Measurements from ENCODE around the gene CAMSAP1. TPM values are rescaled to one million over a fixed set of nuclear protein-coding genes. Genes with fewer than 3 reads are reported as not detected.
"Not testable (repeated sequence)": the region's sequence is repeated elsewhere in the genome, so short reads cannot be mapped to it uniquely, and the experiment has no call there.

The CAMSAP1 gene
- total RNA-seq, 4 donors from 2014 or later, result 31.2 to 85.3 (median 51.6) TPM

DNA sequence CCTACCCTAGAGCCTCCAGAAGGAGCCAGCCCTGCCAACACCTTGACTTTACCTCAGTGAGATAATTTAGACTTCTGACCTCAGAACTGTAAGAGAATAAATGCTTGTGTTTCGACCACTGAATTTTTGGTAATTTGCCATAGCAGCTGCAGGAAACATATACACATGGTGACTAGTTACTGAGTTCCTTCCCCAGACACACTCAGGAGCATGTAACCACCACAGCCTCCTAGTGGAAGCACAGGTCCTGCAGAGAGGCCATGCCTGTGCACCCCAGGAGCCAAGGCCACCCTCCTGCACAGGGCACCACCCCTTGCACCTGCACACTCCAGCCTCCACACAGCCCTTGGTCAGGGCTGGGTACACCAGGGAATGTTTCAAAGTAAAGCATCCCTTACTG is 7.6 kb upstream of the CAMSAP1 start:
- no peak overlapping the region for H3K27ac ChIP-seq
- H3K27me3 ChIP-seq, result no peaks in the 10 kb centered on the region
- H3K4me3 ChIP-seq, result no peak overlapping the region
- H3K36me3 ChIP-seq, result peaks cover 0 to 74% (median 13%) of the 10 kb centered on the region in 3 donors
- TF ChIP-seq, protein P1, sequence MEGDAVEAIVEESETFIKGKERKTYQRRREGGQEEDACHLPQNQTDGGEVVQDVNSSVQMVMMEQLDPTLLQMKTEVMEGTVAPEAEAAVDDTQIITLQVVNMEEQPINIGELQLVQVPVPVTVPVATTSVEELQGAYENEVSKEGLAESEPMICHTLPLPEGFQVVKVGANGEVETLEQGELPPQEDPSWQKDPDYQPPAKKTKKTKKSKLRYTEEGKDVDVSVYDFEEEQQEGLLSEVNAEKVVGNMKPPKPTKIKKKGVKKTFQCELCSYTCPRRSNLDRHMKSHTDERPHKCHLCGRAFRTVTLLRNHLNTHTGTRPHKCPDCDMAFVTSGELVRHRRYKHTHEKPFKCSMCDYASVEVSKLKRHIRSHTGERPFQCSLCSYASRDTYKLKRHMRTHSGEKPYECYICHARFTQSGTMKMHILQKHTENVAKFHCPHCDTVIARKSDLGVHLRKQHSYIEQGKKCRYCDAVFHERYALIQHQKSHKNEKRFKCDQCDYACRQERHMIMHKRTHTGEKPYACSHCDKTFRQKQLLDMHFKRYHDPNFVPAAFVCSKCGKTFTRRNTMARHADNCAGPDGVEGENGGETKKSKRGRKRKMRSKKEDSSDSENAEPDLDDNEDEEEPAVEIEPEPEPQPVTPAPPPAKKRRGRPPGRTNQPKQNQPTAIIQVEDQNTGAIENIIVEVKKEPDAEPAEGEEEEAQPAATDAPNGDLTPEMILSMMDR (IDR thresholded peaks at IDR 0.05), result no peak
- no peak for DNase-seq
- 100% methylated on average over 1 of the region's 1 CpG for WGBS, 2 donors
- peaks cover 0 to 68% (median 35%) of the 10 kb centered on the region in 3 donors for H3K9me3 ChIP-seq
- peaks cover 0 to 2% (median 1%) of the 10 kb centered on the region in 3 donors for H3K4me1 ChIP-seq
- intact Hi-C loops (cut with DNase I), result no loop called here

DNA sequence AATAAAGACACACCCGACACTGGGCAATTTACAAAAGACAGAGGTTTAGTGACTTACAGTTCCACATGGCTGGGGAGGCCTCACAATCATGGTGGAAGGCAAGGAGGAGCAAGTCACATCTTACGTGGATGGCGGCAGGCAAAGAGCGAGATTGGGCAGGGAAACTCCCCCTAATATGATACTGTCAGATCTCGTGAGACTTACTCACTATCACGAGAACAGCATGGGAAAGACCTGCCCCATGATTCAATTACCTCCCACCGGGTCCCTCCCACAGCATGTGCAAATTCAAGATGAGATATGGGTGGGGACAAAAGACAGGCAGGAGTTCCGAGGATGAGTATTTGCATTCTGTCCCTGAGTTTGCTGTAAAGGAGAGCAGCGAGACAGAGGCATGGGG is 3.9 kb upstream of the CAMSAP1 start:
- H3K27me3 ChIP-seq; H3K4me3 ChIP-seq; DNase-seq; H3K27ac ChIP-seq; intact Hi-C loops (cut with DNase I): not testable (repeated sequence)
- peaks cover 16 to 28% (median 18%) of the 10 kb centered on the region in 3 donors for H3K4me1 ChIP-seq
- peaks cover 0 to 33% (median 16%) of the 10 kb centered on the region in 3 donors for H3K9me3 ChIP-seq
- 82 to 92% methylated on average over 9 of the region's 9 CpGs for WGBS, 2 donors
- H3K36me3 ChIP-seq, result peaks cover 0 to 59% (median 13%) of the 10 kb centered on the region in 3 donors

DNA sequence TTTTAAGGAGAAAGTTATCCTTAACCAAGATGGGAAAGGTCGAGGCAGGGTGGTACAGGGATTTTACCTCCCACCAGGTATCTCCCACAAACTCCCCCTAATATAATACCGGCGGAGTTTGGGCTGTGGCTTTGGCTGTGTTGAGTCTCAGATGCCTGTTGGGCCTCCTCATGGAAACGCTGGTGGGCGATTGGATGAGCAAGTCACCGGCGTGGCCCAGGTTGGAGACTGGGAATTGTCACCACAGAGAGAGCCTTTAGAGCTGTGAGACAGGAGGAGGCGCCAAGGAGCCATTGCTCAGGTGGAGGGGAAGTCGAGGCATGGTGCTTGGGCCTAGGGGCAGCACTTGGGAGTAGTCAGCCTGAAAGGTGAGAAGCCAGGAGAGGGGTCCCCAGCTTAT is 3.4 kb upstream of the CAMSAP1 start:
- no peak for TF ChIP-seq POLR2A (IDR thresholded peaks at IDR 0.05)
- Histone ChIP-seq H3K4me3 (no peak overlapping the region), H3K36me3 (peaks cover 0 to 54% (median 10%) of the 10 kb centered on the region in 3 donors), H3K9me3 (peaks cover 0 to 28% (median 11%) of the 10 kb centered on the region in 3 donors), H3K4me1 (peaks cover 16 to 32% (median 18%) of the 10 kb centered on the region in 3 donors), H3K27ac (no peak overlapping the region), H3K27me3 (no peaks in the 10 kb centered on the region)
- 95 to 100% methylated on average over 5 to 6 of the region's 9 CpGs for WGBS, 2 donors
- no peak for DNase-seq
- intact Hi-C loops (cut with DNase I), result no loop called here

DNA sequence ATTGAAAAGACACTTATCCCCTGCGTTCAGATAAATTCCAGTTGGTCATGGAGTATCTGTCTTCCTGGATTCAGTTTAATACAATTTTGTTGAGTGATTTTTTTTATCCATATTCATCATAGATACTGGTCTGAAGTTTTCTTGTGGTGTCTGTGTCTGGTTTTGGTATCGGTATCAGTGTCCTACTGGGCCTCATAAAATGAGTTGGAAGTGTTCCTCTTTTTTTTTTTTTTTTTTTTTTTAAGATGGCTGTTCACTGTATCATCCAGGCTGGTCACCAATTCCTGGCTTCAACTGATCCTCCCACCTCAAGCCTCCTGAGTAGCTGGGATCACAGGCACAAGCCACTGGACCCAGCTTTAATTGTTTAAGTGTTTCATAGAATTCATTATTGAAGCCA is 2.9 kb upstream of the CAMSAP1 start:
- no peak for DNase-seq
- H3K4me3 ChIP-seq, result no peak overlapping the region
- no peak overlapping the region for H3K27ac ChIP-seq
- no peak for TF ChIP-seq POLR2A (IDR thresholded peaks at IDR 0.05)
- intact Hi-C loops (cut with DNase I), result no loop called here
- H3K36me3 ChIP-seq, result peaks cover 0 to 49% (median 8%) of the 10 kb centered on the region in 3 donors
- 79 to 91% methylated on average over 2 of the region's 2 CpGs for whole genome bisulfite sequencing, 2 donors
- H3K4me1 ChIP-seq, result peaks cover 20 to 38% (median 23%) of the 10 kb centered on the region in 3 donors
- no peaks in the 10 kb centered on the region for H3K27me3 ChIP-seq
- H3K9me3 ChIP-seq, result peaks cover 0 to 23% (median 6%) of the 10 kb centered on the region in 3 donors

DNA sequence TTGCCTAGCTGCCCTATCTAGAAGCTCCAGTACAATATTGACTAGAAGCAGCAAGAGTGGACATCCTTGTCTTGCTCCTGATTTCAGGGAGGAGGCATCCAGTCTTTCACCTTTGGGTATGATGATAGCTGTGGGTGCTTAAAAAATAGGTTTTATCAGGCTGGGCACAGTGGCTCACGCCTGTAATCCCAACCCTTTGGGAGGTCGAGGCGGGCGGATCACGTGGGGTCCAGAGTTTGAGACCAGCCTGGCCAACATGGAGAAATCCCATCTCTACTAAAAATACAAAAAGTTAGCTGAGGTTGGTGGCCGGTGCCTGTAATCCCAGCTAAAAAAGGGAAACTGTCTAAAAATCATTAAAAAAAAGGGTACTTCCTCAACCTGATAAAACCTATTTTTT is 2.0 kb upstream of the CAMSAP1 start:
- intact Hi-C loops (cut with DNase I), result no loop called here
- Histone ChIP-seq H3K4me1 (peaks cover 25 to 46% (median 32%) of the 10 kb centered on the region in 3 donors), H3K4me3 (no peak overlapping the region), H3K27ac (no peak overlapping the region), H3K36me3 (peaks cover 0 to 40% (median 5%) of the 10 kb centered on the region in 3 donors), H3K27me3 (no peaks in the 10 kb centered on the region), H3K9me3 (peaks cover 0 to 14% (median 6%) of the 10 kb centered on the region in 3 donors)
- 93 to 94% methylated on average over 6 of the region's 6 CpGs for WGBS, 2 donors
- TF ChIP-seq POLR2A (IDR thresholded peaks at IDR 0.05), result no peak
- TF ChIP-seq, protein P1 (IDR thresholded peaks at IDR 0.05), result no peak
- no peak for DNase-seq

DNA sequence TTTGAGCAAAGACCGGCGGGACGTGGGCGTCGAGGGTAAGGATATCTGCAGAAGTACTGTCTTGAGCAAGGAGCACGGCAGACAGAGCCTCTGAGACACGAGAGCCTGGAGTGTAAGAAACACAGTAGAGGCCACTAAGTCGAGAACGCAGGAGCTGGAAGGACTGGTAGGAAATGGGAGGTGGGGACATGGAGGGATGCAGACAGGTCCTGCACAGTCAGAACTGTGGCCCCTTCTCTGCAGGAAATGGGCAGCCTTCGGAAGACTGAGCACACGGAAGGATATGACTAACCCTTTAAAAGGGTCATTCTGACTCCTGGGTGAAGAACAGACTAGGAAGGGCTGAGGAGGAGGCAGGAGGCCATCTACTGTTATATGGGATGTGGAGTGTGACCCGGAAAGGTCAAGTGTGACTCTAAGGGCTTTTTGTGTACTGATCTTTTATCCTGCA is 1.4 kb upstream of the CAMSAP1 start:
- H3K27me3 ChIP-seq, result no peaks in the 10 kb centered on the region
- peak overlapping the region in 3 of 4 donors; percentile 67 to 94 (median 85) for H3K4me3 ChIP-seq
- peak overlapping the region in 1 of 4 donors; percentile 92 for H3K27ac ChIP-seq
- peaks cover 0 to 34% (median 4%) of the 10 kb centered on the region in 3 donors for H3K36me3 ChIP-seq
- H3K4me1 ChIP-seq, result peaks cover 27 to 52% (median 36%) of the 10 kb centered on the region in 3 donors
- peaks cover 0 to 8% (median under 1%) of the 10 kb centered on the region in 3 donors for H3K9me3 ChIP-seq
- no peak for DNase-seq
- intact Hi-C loops (cut with DNase I), result no loop called here
- TF ChIP-seq, protein P1 (IDR thresholded peaks at IDR 0.05), result no peak
- TF ChIP-seq POLR2A (IDR thresholded peaks at IDR 0.05), result no peak
- 73 to 80% methylated on average over 7 to 11 of the region's 12 CpGs for WGBS, 2 donors

Data from esophagus squamous epithelium (tissue), 5 donors.